ENCODE measurements around the gene TRIM62. TPM values are rescaled to one million over a fixed set of nuclear protein-coding genes. Genes with fewer than 3 reads are reported as not detected.
"Not testable (repeated sequence)": the region's sequence is repeated elsewhere in the genome, so short reads cannot be mapped to it uniquely, and the experiment has no call there.

The TRIM62 gene
- total RNA-seq, 1 donor from 2014 or later: 11.2 TPM

GRCh38 chr1:33140153-33141149 lies 41.4 kb downstream of the TRIM62 start:
- intact Hi-C loops (cut with micrococcal nuclease): no loop called here

- intact Hi-C loops (cut with micrococcal nuclease): no loop called here
Measured at GRCh38 chr1:33137800-33138199, 44.0 kb downstream of the TRIM62 start.

GRCh38 chr1:33136041-33136440 lies 45.8 kb downstream of the TRIM62 start:
- intact Hi-C loops (cut with micrococcal nuclease): not testable (repeated sequence)

- intact Hi-C loops (cut with micrococcal nuclease): no loop called here
Measured at GRCh38 chr1:33133478-33134105, 48.3 kb downstream of the TRIM62 start.

- intact Hi-C loops (cut with micrococcal nuclease): no loop called here
Measured at GRCh38 chr1:33132549-33132948, 49.3 kb downstream of the TRIM62 start.

GRCh38 chr1:33131191-33131590 lies 50.7 kb downstream of the TRIM62 start:
- intact Hi-C loops (cut with micrococcal nuclease): no loop called here

GRCh38 chr1:33130297-33130696 lies 51.5 kb downstream of the TRIM62 start:
- intact Hi-C loops (cut with micrococcal nuclease): no loop called here

- intact Hi-C loops (cut with micrococcal nuclease): loop anchor here (5.0 kb wide), 2 partner anchors 41 to 224 kb away; no protein-coding TSS in a partner anchor
Measured at GRCh38 chr1:33128781-33129180, 53.1 kb downstream of the TRIM62 start.

- intact Hi-C loops (cut with micrococcal nuclease): loop anchor here (1.0 to 5.0 kb wide), 8 partner anchors 28 to 477 kb away; partner anchors contain the start of genes AK2, RNF19B, ZBTB8OS and ZNF362
Measured at GRCh38 chr1:33127001-33127823, 54.6 kb downstream of the TRIM62 start.

GRCh38 chr1:33126411-33127000 lies 55.3 kb downstream of the TRIM62 start:
- intact Hi-C loops (cut with micrococcal nuclease): loop anchor here (5.0 kb wide), 2 partner anchors 39 to 226 kb away; no protein-coding TSS in a partner anchor

GRCh38 chr1:33124647-33125046 lies 57.2 kb downstream of the TRIM62 start:
- intact Hi-C loops (cut with micrococcal nuclease): loop anchor here (5.0 kb wide), 2 partner anchors 37 to 228 kb away; no protein-coding TSS in a partner anchor

GRCh38 chr1:33123266-33123665 lies 58.6 kb downstream of the TRIM62 start:
- intact Hi-C loops (cut with micrococcal nuclease): no loop called here

GRCh38 chr1:33122483-33123178 lies 59.2 kb downstream of the TRIM62 start:
- intact Hi-C loops (cut with micrococcal nuclease): no loop called here

GRCh38 chr1:33121728-33122127 lies 60.1 kb downstream of the TRIM62 start:
- intact Hi-C loops (cut with micrococcal nuclease): no loop called here

- intact Hi-C loops (cut with micrococcal nuclease): no loop called here
Measured at GRCh38 chr1:33120436-33121231, 61.2 kb downstream of the TRIM62 start.

GRCh38 chr1:33119532-33120217 lies 62.2 kb downstream of the TRIM62 start:
- intact Hi-C loops (cut with micrococcal nuclease): no loop called here

- intact Hi-C loops (cut with micrococcal nuclease): no loop called here
Measured at GRCh38 chr1:33119050-33119449, 62.8 kb downstream of the TRIM62 start.

- intact Hi-C loops (cut with micrococcal nuclease): no loop called here
Measured at GRCh38 chr1:33118274-33118673, 63.6 kb downstream of the TRIM62 start.

All from T-helper 2 cell treated with Interferon-gamma antibody and Interleukin-4, amounts not matched to agents 100 ng/mL and 5 ng/mL, for 36 hours (primary cell).